ENCODE results near the gene GANC. TPM values are rescaled to one million over a fixed set of nuclear protein-coding genes. Genes with fewer than 3 reads are reported as not detected.
"Not testable (repeated sequence)": the region's sequence is repeated elsewhere in the genome, so short reads cannot be mapped to it uniquely, and the experiment has no call there.

The GANC gene
- total and polyA plus RNA-seq, 7 donors, result 9.0 to 34.1 (median 19.9) TPM

- Histone ChIP-seq H3K4me1 (no peaks in the 10 kb centered on the region), H3K27me3 (no peaks in the 10 kb centered on the region), H3K9me3 (no peaks in the 10 kb centered on the region), H3K36me3 (peaks cover 0 to 33% (median 3%) of the 10 kb centered on the region in 4 donors), H3K4me3 (no peak overlapping the region), H3K27ac (no peak overlapping the region)
- DNase-seq, result no peak
- WGBS, 2 donors, result 48 to 80% methylated on average over 1 of the region's 1 CpG
- intact Hi-C loops (cut with DNase I), result no loop called here
- no peak for TF ChIP-seq EP300 (IDR thresholded peaks at IDR 0.05)
- TF ChIP-seq, protein P1, sequence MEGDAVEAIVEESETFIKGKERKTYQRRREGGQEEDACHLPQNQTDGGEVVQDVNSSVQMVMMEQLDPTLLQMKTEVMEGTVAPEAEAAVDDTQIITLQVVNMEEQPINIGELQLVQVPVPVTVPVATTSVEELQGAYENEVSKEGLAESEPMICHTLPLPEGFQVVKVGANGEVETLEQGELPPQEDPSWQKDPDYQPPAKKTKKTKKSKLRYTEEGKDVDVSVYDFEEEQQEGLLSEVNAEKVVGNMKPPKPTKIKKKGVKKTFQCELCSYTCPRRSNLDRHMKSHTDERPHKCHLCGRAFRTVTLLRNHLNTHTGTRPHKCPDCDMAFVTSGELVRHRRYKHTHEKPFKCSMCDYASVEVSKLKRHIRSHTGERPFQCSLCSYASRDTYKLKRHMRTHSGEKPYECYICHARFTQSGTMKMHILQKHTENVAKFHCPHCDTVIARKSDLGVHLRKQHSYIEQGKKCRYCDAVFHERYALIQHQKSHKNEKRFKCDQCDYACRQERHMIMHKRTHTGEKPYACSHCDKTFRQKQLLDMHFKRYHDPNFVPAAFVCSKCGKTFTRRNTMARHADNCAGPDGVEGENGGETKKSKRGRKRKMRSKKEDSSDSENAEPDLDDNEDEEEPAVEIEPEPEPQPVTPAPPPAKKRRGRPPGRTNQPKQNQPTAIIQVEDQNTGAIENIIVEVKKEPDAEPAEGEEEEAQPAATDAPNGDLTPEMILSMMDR (IDR thresholded peaks at IDR 0.05), result no peak
Observed at GRCh38 chr15:42315521-42315920, 42.5 kb downstream of the GANC start.

GRCh38 chr15:42316282-42316805 lies 43.3 kb downstream of the GANC start:
- 74% methylated on average over 11 of the region's 11 CpGs for WGBS, 2 donors
- H3K4me3 ChIP-seq; H3K9me3 ChIP-seq; DNase-seq; intact Hi-C loops (cut with DNase I); H3K27me3 ChIP-seq; H3K27ac ChIP-seq; H3K4me1 ChIP-seq: not testable (repeated sequence)
- H3K36me3 ChIP-seq, result peaks cover 0 to 25% (median 0%) of the 10 kb centered on the region in 4 donors

DNA sequence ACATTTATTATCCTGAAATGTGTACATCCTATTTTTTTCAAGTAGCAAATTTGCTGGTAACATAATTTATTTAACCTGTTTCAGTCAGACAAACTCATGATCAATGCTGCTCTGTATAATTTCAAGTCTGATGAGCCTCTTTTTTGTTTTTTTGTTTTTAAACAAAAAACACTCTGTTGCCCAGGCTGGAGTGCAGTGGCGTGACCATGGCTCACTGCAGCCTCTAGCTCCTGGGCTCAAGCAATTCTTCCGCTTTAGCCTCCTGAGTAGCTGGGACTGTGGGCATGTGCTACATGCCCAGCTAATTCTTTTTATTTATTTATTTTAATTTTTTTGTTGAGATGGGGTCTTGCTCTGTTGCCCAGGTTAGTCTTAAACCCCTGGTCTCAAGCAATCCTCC lies 46.2 kb downstream of the GANC start:
- WGBS, 2 donors, result 98% methylated on average over 2 of the region's 2 CpGs
- no peak for DNase-seq
- no peak overlapping the region for H3K4me3 ChIP-seq
- TF ChIP-seq, protein P1 (IDR thresholded peaks at IDR 0.05), result no peak
- TF ChIP-seq EP300 (IDR thresholded peaks at IDR 0.05) (no peak), POLR2A (IDR thresholded peaks at IDR 0.05) (no peak), POLR2AphosphoS5 (IDR thresholded peaks at IDR 0.05) (no peak)
- peaks cover 0 to 30% (median 0%) of the 10 kb centered on the region in 4 donors for H3K36me3 ChIP-seq
- H3K4me1 ChIP-seq, result no peaks in the 10 kb centered on the region
- H3K27ac ChIP-seq, result no peak overlapping the region
- intact Hi-C loops (cut with DNase I), result no loop called here
- H3K9me3 ChIP-seq, result no peaks in the 10 kb centered on the region
- H3K27me3 ChIP-seq, result no peaks in the 10 kb centered on the region

DNA sequence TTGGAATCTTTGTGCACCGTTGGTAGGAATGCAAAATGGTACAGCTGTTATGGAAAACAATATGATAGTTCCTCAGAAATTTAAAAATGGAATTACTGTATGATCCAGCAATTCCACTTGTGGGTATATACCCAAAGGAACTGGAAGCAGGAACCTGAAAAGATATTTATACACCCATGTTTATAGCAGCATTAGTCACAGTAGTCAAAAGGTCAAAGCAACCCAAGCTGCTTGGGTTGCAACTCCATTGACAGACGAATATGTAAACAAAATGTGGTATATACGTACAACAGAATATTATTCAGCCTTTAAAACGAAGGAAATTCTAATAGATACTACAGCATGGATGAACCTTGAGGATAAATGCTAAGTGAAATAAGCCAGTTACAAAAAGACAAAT lies 51.3 kb downstream of the GANC start:
- WGBS, 2 donors, result 64 to 83% methylated on average over 4 of the region's 4 CpGs

DNA sequence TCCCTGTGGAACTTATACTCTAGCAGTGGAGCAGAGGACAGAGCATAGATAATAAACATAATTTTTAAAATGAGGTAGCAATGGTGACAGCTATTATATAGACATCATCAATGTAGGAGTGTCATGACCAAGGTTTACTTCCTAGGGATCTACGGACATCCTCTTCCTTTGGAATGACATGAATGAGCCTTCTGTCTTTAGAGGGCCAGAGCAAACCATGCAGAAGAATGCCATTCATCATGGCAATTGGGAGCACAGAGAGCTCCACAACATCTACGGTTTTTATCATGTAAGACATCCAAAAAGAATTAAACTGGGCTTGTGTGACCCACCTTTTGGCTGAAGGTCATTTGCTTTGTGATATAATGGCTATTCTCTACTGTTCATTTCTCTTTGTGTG lies 56.2 kb downstream of the GANC start:
- intact Hi-C loops (cut with DNase I), result no loop called here
- no peaks in the 10 kb centered on the region for H3K9me3 ChIP-seq
- 93 to 96% methylated on average over 2 of the region's 2 CpGs for WGBS, 2 donors
- peaks cover 0 to 9% (median 7%) of the 10 kb centered on the region in 4 donors for H3K4me1 ChIP-seq
- H3K36me3 ChIP-seq, result peaks cover 0 to 31% (median 1%) of the 10 kb centered on the region in 4 donors
- no peak for TF ChIP-seq POLR2AphosphoS5 (IDR thresholded peaks at IDR 0.05)
- TF ChIP-seq, protein P1 (IDR thresholded peaks at IDR 0.05), result no peak
- TF ChIP-seq POLR2A (IDR thresholded peaks at IDR 0.05), result no peak
- TF ChIP-seq EP300 (IDR thresholded peaks at IDR 0.05), result no peak
- H3K27me3 ChIP-seq, result no peaks in the 10 kb centered on the region
- H3K27ac ChIP-seq, result no peak overlapping the region
- DNase-seq, result no peak
- no peak overlapping the region for H3K4me3 ChIP-seq

More for the DNA sequence above, 51.3 kb downstream of the GANC start:
- H3K4me1 ChIP-seq, result no peaks in the 10 kb centered on the region
- H3K27ac ChIP-seq, result no peak overlapping the region
- peaks cover 0 to 54% (median 1%) of the 10 kb centered on the region in 4 donors for H3K36me3 ChIP-seq
- no peaks in the 10 kb centered on the region for H3K9me3 ChIP-seq
- TF ChIP-seq EP300 (IDR thresholded peaks at IDR 0.05) (no peak), POLR2A (IDR thresholded peaks at IDR 0.05) (no peak)
- no peaks in the 10 kb centered on the region for H3K27me3 ChIP-seq
- no peak overlapping the region for H3K4me3 ChIP-seq
- intact Hi-C loops (cut with DNase I), result no loop called here
- DNase-seq, result no peak

- Histone ChIP-seq H3K9me3 (no peaks in the 10 kb centered on the region), H3K4me1 (peaks cover 0 to 9% (median 7%) of the 10 kb centered on the region in 4 donors), H3K27me3 (no peaks in the 10 kb centered on the region), H3K4me3 (no peak overlapping the region), H3K27ac (no peak overlapping the region), H3K36me3 (peaks cover 0 to 24% (median 1%) of the 10 kb centered on the region in 4 donors)
- DNase-seq, result no peak
- intact Hi-C loops (cut with DNase I), result no loop called here
- 81 to 95% methylated on average over 2 of the region's 2 CpGs for WGBS, 2 donors
- TF ChIP-seq EP300 (IDR thresholded peaks at IDR 0.05), result no peak
- TF ChIP-seq POLR2AphosphoS5 (IDR thresholded peaks at IDR 0.05), result no peak
- no peak for TF ChIP-seq POLR2A (IDR thresholded peaks at IDR 0.05)
- TF ChIP-seq, protein P1 (IDR thresholded peaks at IDR 0.05), result no peak
Observed at GRCh38 chr15:42329992-42330391, 57.0 kb downstream of the GANC start.
